HUES64 (cell line): ENCODE measurements around the gene C9orf72.

Experiments
- H3K27ac ChIP-seq: 2 replicates; pipeline ENCODE4 v1.7.0; 2013; ENCODE audit warnings: low read depth, low read length, inconsistent platforms
- H3K27me3 ChIP-seq: 2 replicates; pipeline ENCODE4 v1.6.1; 2013; ENCODE audit warnings: mild to moderate bottlenecking, low read length; ENCODE audit not compliant: insufficient read depth
- H3K36me3 ChIP-seq: 2 replicates; pipeline ENCODE4 v1.6.1; 2013; ENCODE audit warnings: mild to moderate bottlenecking, low read length; ENCODE audit not compliant: insufficient read depth
- H3K4me1 ChIP-seq: 2 replicates; pipeline ENCODE4 v1.6.1; 2013; ENCODE audit warnings: mild to moderate bottlenecking, low read length, moderate library complexity; ENCODE audit not compliant: insufficient read depth
- H3K4me3 ChIP-seq: 2 replicates; pipeline ENCODE4 v1.5.1; 2013; ENCODE audit warnings: mild to moderate bottlenecking, low read length, moderate library complexity
- H3K9ac ChIP-seq: 2 replicates; pipeline ENCODE4 v1.6.1; 2013; ENCODE audit warnings: mild to moderate bottlenecking, low read depth, low read length
- H3K9me3 ChIP-seq: 2 replicates; pipeline ENCODE4 v1.6.1; 2013; ENCODE audit warnings: low read depth, low read length; ENCODE audit not compliant: insufficient read depth
- WGBS: fragments of 150-250, 120-280 bp; methylation state at CpG from one replicate; pipeline ENCODE4 v1.1.7; 2013; ENCODE audit warnings: missing lambda C conversion rate; 5-methylcytosine and 5-hydroxymethylcytosine counted together

Gene C9orf72

GRCh38 chr9:27537756-27538155, 35.5 kb downstream of the C9orf72 start:
- H3K27me3 ChIP-seq = no peaks in the 10 kb centered on the region
- 100% methylated on average over 1 of the region's 1 CpG for WGBS
- no peak overlapping the region for H3K27ac ChIP-seq
- H3K9me3 ChIP-seq = no peaks in the 10 kb centered on the region
- no peak overlapping the region for H3K4me3 ChIP-seq
- no peak overlapping the region for H3K9ac ChIP-seq
- peaks cover 10% of the 10 kb centered on the region; the same call in 1 of the 2 replicates for H3K4me1 ChIP-seq
- peaks cover 3% of the 10 kb centered on the region; the same call in 1 of the 2 replicates for H3K36me3 ChIP-seq

GRCh38 chr9:27537027-27537435, 36.2 kb downstream of the C9orf72 start:
- Histone ChIP-seq H3K4me1 (peaks cover 10% of the 10 kb centered on the region; the same call in 1 of the 2 replicates), H3K4me3 (no peak overlapping the region), H3K9ac (no peak overlapping the region), H3K9me3 (no peaks in the 10 kb centered on the region), H3K27me3 (no peaks in the 10 kb centered on the region), H3K27ac (no peak overlapping the region), H3K36me3 (peaks cover 3% of the 10 kb centered on the region; the same call in 1 of the 2 replicates)
- 89% methylated on average over 7 of the region's 7 CpGs for WGBS

GRCh38 chr9:27536168-27536567, 37.1 kb downstream of the C9orf72 start:
- Histone ChIP-seq H3K27ac (no peak overlapping the region), H3K4me1 (peaks cover 10% of the 10 kb centered on the region; the same call in 1 of the 2 replicates), H3K9me3 (no peaks in the 10 kb centered on the region), H3K36me3 (no peaks in the 10 kb centered on the region), H3K27me3 (no peaks in the 10 kb centered on the region), H3K4me3 (no peak overlapping the region), H3K9ac (no peak overlapping the region)
- WGBS = 73% methylated on average over 3 of the region's 3 CpGs

- no peaks in the 10 kb centered on the region for H3K36me3 ChIP-seq
- H3K27me3 ChIP-seq = no peaks in the 10 kb centered on the region
Measured at GRCh38 chr9:27535701-27536118, 37.6 kb downstream of the C9orf72 start.

GRCh38 chr9:27534658-27535209, 38.5 kb downstream of the C9orf72 start:
- Histone ChIP-seq H3K9ac (no peak overlapping the region), H3K27ac (no peak overlapping the region), H3K9me3 (no peaks in the 10 kb centered on the region), H3K4me1 (peaks cover 16% of the 10 kb centered on the region; the same call in 1 of the 2 replicates), H3K36me3 (no peaks in the 10 kb centered on the region), H3K4me3 (no peak overlapping the region), H3K27me3 (no peaks in the 10 kb centered on the region)
- 97% methylated on average over 3 of the region's 3 CpGs for WGBS

More at GRCh38 chr9:27535701-27536118, 37.6 kb downstream of the C9orf72 start:
- Histone ChIP-seq H3K4me1 (peaks cover 10% of the 10 kb centered on the region; the same call in 1 of the 2 replicates), H3K9me3 (no peaks in the 10 kb centered on the region), H3K9ac (no peak overlapping the region), H3K27ac (no peak overlapping the region), H3K4me3 (no peak overlapping the region)
- 21% methylated on average over 3 of the region's 3 CpGs for WGBS

- Histone ChIP-seq H3K27ac (no peak overlapping the region), H3K4me1 (peaks cover 16% of the 10 kb centered on the region; the same call in 1 of the 2 replicates), H3K4me3 (no peak overlapping the region), H3K9me3 (no peaks in the 10 kb centered on the region), H3K36me3 (no peaks in the 10 kb centered on the region), H3K9ac (no peak overlapping the region), H3K27me3 (no peaks in the 10 kb centered on the region)
- WGBS = 97% methylated on average over 4 of the region's 4 CpGs
Measured at GRCh38 chr9:27534131-27534530, 39.1 kb downstream of the C9orf72 start.

GRCh38 chr9:27533311-27533710, 40.0 kb downstream of the C9orf72 start:
- no peak overlapping the region for H3K27ac ChIP-seq
- 100% methylated on average over 1 of the region's 1 CpG for WGBS

GRCh38 chr9:27532046-27532445, 41.2 kb downstream of the C9orf72 start:
- peaks cover 20% of the 10 kb centered on the region for H3K4me1 ChIP-seq
- peaks cover 5% of the 10 kb centered on the region for H3K27me3 ChIP-seq
- no peak overlapping the region for H3K4me3 ChIP-seq
- H3K27ac ChIP-seq = no peak overlapping the region
- H3K36me3 ChIP-seq = no peaks in the 10 kb centered on the region
- no peaks in the 10 kb centered on the region for H3K9me3 ChIP-seq
- H3K9ac ChIP-seq = no peak overlapping the region
- WGBS = 78% methylated on average over 1 of the region's 1 CpG

More at GRCh38 chr9:27533311-27533710, 40.0 kb downstream of the C9orf72 start:
- Histone ChIP-seq H3K9me3 (no peaks in the 10 kb centered on the region), H3K4me1 (peaks cover 16% of the 10 kb centered on the region; the same call in 1 of the 2 replicates), H3K36me3 (no peaks in the 10 kb centered on the region), H3K9ac (no peak overlapping the region), H3K4me3 (no peak overlapping the region), H3K27me3 (no peaks in the 10 kb centered on the region)

- Histone ChIP-seq H3K9ac (no peak overlapping the region), H3K36me3 (no peaks in the 10 kb centered on the region), H3K4me1 (peaks cover 24% of the 10 kb centered on the region), H3K9me3 (no peaks in the 10 kb centered on the region), H3K4me3 (no peak overlapping the region), H3K27me3 (peaks cover 5% of the 10 kb centered on the region), H3K27ac (no peak overlapping the region)
- WGBS = 80% methylated on average over 4 of the region's 4 CpGs
Measured at GRCh38 chr9:27530915-27531755, 42.1 kb downstream of the C9orf72 start.

GRCh38 chr9:27529316-27530278, 43.7 kb downstream of the C9orf72 start, which contains the start of gene MOB3B:
MOB3B (minus strand) TSS chr9:27529814; CDS start chr9:27455550, 74,264 bp downstream.
- Histone ChIP-seq H3K9ac (peak within 1 kb of the TSS; percentile 87), H3K27me3 (peaks cover 5% of the 10 kb centered on the region), H3K4me1 (peaks cover 29% of the 10 kb centered on the region), H3K9me3 (no peaks in the 10 kb centered on the region), H3K27ac (peak within 1 kb of the TSS; percentile 69), H3K36me3 (no peaks in the 10 kb centered on the region), H3K4me3 (peak within 1 kb of the TSS; percentile 84)
- WGBS = 3% methylated on average over 74 of the region's 74 CpGs
